ENCODE results near the gene TNFRSF8. TPM values are rescaled to one million over a fixed set of nuclear protein-coding genes. Genes with fewer than 3 reads are reported as not detected.
A peak's percentile ranks its signal among the peaks of the same experiment; 100 is the strongest.

TNFRSF8 gene
- total RNA-seq, 2 experiments from 2014 or later: 0.14 TPM; not detected in 1

DNA sequence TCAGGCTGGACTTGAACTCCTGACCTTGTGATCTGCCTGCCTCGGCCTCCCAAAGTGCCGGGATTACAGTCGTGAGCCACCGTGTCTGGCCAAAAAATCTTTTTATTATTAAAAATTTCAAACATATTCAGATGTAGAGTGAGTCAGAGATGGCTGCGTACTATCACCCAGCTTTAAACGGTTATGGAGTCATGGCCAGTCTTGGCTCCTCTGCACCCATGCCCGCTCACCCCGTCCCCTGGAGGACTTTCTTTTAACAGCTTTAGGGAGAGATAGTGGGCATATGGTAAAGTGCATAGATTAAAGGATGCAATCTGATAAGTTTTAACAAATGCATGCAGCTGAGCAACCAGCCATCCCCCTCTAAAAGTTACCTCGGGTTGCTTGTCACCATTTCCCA, 51.8 kb downstream of the TNFRSF8 start:
- H3K9me3 Mint-ChIP-seq: no peaks in the 10 kb centered on the region
- no peak overlapping the region for H3K4me3 Mint-ChIP-seq
- H3K27ac ChIP-seq (ENCODE audit: low read depth in 1 of 2, low read length in 2 of 2): no peak overlapping the region
- H3K27ac Mint-ChIP-seq: no peak overlapping the region
- TF ChIP-seq, protein P1, sequence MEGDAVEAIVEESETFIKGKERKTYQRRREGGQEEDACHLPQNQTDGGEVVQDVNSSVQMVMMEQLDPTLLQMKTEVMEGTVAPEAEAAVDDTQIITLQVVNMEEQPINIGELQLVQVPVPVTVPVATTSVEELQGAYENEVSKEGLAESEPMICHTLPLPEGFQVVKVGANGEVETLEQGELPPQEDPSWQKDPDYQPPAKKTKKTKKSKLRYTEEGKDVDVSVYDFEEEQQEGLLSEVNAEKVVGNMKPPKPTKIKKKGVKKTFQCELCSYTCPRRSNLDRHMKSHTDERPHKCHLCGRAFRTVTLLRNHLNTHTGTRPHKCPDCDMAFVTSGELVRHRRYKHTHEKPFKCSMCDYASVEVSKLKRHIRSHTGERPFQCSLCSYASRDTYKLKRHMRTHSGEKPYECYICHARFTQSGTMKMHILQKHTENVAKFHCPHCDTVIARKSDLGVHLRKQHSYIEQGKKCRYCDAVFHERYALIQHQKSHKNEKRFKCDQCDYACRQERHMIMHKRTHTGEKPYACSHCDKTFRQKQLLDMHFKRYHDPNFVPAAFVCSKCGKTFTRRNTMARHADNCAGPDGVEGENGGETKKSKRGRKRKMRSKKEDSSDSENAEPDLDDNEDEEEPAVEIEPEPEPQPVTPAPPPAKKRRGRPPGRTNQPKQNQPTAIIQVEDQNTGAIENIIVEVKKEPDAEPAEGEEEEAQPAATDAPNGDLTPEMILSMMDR (IDR thresholded peaks at IDR 0.05): no peak
- peaks cover 8% of the 10 kb centered on the region for H3K4me1 ChIP-seq (ENCODE audit: insufficient read depth, low read length)
- no peaks in the 10 kb centered on the region for H3K27me3 ChIP-seq (ENCODE audit: control insufficient read depth in 1 of 2, insufficient read depth in 2 of 2, low read length in 2 of 2)
- intact Hi-C loops (cut with DNase I, micrococcal nuclease): loop anchor here (5.0 to 10.0 kb wide), 3 partner anchors 502 to 542 kb away; partner anchors contain the start of gene DHRS3 (in 1 of the 2)
- no peak overlapping the region for H3K4me3 ChIP-seq (ENCODE audit: low read length)
- POLR2A ChIA-PET: no interaction called here
- no peaks in the 10 kb centered on the region for H3K36me3 Mint-ChIP-seq (ENCODE audit: low read depth)
- DNase-seq (no peak), ATAC-seq (ENCODE audit: poor library complexity) (no peak)
- no peaks in the 10 kb centered on the region for H3K27me3 Mint-ChIP-seq
- no peaks in the 10 kb centered on the region for H3K9me3 ChIP-seq (ENCODE audit: control insufficient read depth in 1 of 2, insufficient read depth in 1 of 2, low read length in 2 of 2)
- CTCF ChIA-PET: interaction anchor here (1.9 kb wide), 1 partner anchor 10 kb away, joined by 6 read pairs; no protein-coding TSS in a partner anchor
- peaks cover under 1% of the 10 kb centered on the region for H3K4me1 Mint-ChIP-seq (ENCODE audit: low read depth)
- no peaks in the 10 kb centered on the region for H3K36me3 ChIP-seq (ENCODE audit: insufficient read depth, low read length)

DNA sequence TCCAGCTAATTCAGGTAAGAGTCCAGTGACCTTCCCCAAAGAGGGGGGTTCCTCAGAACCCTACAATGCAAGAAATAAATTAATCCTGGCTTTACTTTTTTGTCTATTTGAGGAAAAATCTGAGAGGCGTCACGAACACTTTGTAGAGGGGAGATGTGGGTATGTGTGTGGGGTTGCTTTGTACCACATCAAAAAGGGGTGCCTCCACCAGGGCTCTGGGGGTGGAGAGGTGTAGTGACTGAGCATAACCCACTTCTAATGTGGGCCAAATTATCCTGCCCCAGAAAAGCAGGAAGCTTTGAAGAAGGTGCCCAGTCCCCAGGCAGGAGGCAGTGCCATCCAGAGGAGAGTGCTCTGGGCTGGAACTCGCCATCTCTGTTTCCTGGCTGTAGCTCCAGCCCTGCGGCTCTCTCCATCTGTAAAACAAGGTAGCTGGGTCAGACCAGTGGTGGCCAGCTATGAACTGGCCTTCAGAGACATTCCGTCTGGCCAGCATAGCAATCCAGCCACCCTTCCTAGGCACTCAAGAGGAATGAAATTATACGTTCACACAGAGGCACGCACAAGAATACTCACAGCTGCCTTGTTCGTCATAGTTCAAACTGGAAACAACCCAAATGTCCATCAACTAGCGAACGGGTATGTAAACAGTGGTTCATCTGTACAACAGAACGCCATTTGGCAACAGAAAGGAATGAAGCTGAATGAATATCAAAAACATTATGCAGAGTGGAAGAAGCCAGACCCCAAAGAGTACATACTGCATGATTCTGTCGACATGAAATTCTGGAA, 58.3 kb downstream of the TNFRSF8 start:
- Mint-ChIP-seq H3K9me3 (peaks cover 3% of the 10 kb centered on the region), H3K27me3 (no peaks in the 10 kb centered on the region), H3K4me1 (ENCODE audit: low read depth) (peaks cover 36% of the 10 kb centered on the region), H3K36me3 (ENCODE audit: low read depth) (no peaks in the 10 kb centered on the region), H3K4me3 (no peak overlapping the region), H3K27ac (no peak overlapping the region)
- CTCF ChIA-PET: interaction anchor here (5.4 kb wide), 1 partner anchor 89 kb away, joined by 142 read pairs; no protein-coding TSS in a partner anchor
- intact Hi-C loops (cut with DNase I, micrococcal nuclease): loop anchor here in 1 of 2 experiments (5.0 kb wide), 1 partner anchor 284 kb away; no protein-coding TSS in a partner anchor
- peaks cover 34% of the 10 kb centered on the region for H3K4me1 ChIP-seq (ENCODE audit: insufficient read depth, low read length)
- DNase-seq (peak in 4 of 14 experiments; percentile 33 to 62 (median 42)), ATAC-seq (ENCODE audit: poor library complexity) (peak; percentile 51)
- POLR2A ChIA-PET: interaction anchor here (0.8 to 1.7 kb wide), 4 partner anchors 84 to 213 kb away, joined by 3 to 5 read pairs (median 3); no protein-coding TSS in a partner anchor
- no peaks in the 10 kb centered on the region for H3K36me3 ChIP-seq (ENCODE audit: insufficient read depth, low read length)
- H3K9me3 ChIP-seq (ENCODE audit: control insufficient read depth in 1 of 2, insufficient read depth in 1 of 2, low read length in 2 of 2): no peaks in the 10 kb centered on the region
- H3K4me3 ChIP-seq (ENCODE audit: low read length): no peak overlapping the region
- no peaks in the 10 kb centered on the region for H3K27me3 ChIP-seq (ENCODE audit: control insufficient read depth in 1 of 2, insufficient read depth in 2 of 2, low read length in 2 of 2)
- TF ChIP-seq, protein P1 (IDR thresholded peaks at IDR 0.05): no peak
- no peak overlapping the region for H3K27ac ChIP-seq (ENCODE audit: low read depth in 1 of 2, low read length in 2 of 2)

GRCh38 chr1:12123172-12123571, 60.1 kb downstream of the TNFRSF8 start:
- Histone ChIP-seq H3K27me3 (ENCODE audit: control insufficient read depth in 1 of 2, insufficient read depth in 2 of 2, low read length in 2 of 2) (no peaks in the 10 kb centered on the region), H3K36me3 (ENCODE audit: insufficient read depth, low read length) (no peaks in the 10 kb centered on the region), H3K9me3 (ENCODE audit: control insufficient read depth in 1 of 2, insufficient read depth in 1 of 2, low read length in 2 of 2) (no peaks in the 10 kb centered on the region), H3K4me3 (ENCODE audit: low read length) (no peak overlapping the region), H3K27ac (ENCODE audit: low read depth in 1 of 2, low read length in 2 of 2) (no peak overlapping the region), H3K4me1 (ENCODE audit: insufficient read depth, low read length) (peaks cover 51% of the 10 kb centered on the region)
- ChIA-PET CTCF (interaction anchor here (3.1 to 5.4 kb wide), 2 partner anchors 78 to 88 kb away, joined by 42 to 142 read pairs; no protein-coding TSS in a partner anchor), POLR2A (no interaction called here)
- Mint-ChIP-seq H3K9me3 (peaks cover 3% of the 10 kb centered on the region), H3K36me3 (ENCODE audit: low read depth) (no peaks in the 10 kb centered on the region), H3K4me3 (no peak overlapping the region), H3K4me1 (ENCODE audit: low read depth) (peaks cover 45% of the 10 kb centered on the region), H3K27ac (no peak overlapping the region), H3K27me3 (no peaks in the 10 kb centered on the region)
- intact Hi-C loops (cut with DNase I, micrococcal nuclease): loop anchor here in 1 of 2 experiments (5.0 kb wide), 1 partner anchor 286 kb away; no protein-coding TSS in a partner anchor
- DNase-seq (no peak), ATAC-seq (ENCODE audit: poor library complexity) (no peak)
- TF ChIP-seq, protein P1 (IDR thresholded peaks at IDR 0.05): no peak

Data from CD4-positive, alpha-beta T cell (primary cell).